ENCODE results near the gene DHX30. TPM values are rescaled to one million over a fixed set of nuclear protein-coding genes. Genes with fewer than 3 reads are reported as not detected.

Gene DHX30
- total RNA-seq, 1 experiment from 2014 or later, result 65.1 TPM

- intact Hi-C loops (cut with micrococcal nuclease; ENCODE audit: unreplicated experiment) (no loop called here), in situ Hi-C loops (cut with HindIII; ENCODE audit: low pct_unique_long_range_greater_than_20kb, low sequenced_read_pairs) (no loop called here)
- no peak for TF ChIP-seq SIN3A (IDR thresholded peaks at IDR 0.05; ENCODE audit: borderline replicate concordance, insufficient read depth, low read depth, low read length)
- TF ChIP-seq CTCF (IDR thresholded peaks at IDR 0.05), result no peak
- TF ChIP-seq POLR2AphosphoS5 (IDR thresholded peaks at IDR 0.05; ENCODE audit: low read depth, low read length), result no peak
- no peak for TF ChIP-seq REST (IDR thresholded peaks at IDR 0.05; ENCODE audit: insufficient read depth in 1 of 2, low read depth in 2 of 2, low read length in 1 of 2)
- no peak for TF ChIP-seq TCF7L2 (IDR thresholded peaks at IDR 0.05; ENCODE audit: low read depth, low read length)
- no peaks in the 10 kb centered on the region for H3K4me1 ChIP-seq (ENCODE audit: control insufficient read depth, insufficient read depth, low read length)
- no peak overlapping the region for H3K27ac ChIP-seq (ENCODE audit: low read length)
- ChIA-PET CTCF (no interaction called here), POLR2A (interaction anchor here (0.6 kb wide), 2 partner anchors 12 to 127 kb away, joined by 4 to 5 read pairs; no protein-coding TSS in a partner anchor)
- H3K36me3 ChIP-seq (ENCODE audit: control insufficient read depth, insufficient read depth, low read length), result no peaks in the 10 kb centered on the region
- no peaks in the 10 kb centered on the region for H3K27me3 ChIP-seq (ENCODE audit: control insufficient read depth, insufficient read depth, low read length)
- BruUV-seq (replicated peaks), result TSS peak; percentile 26
- DNase-seq (ENCODE audit: low read depth, low spot score), result no peak
- no peak overlapping the region for H3K4me3 ChIP-seq (ENCODE audit: low read depth in 2 of 2, low read length in 2 of 2)
- no peak for ATAC-seq
- no peaks in the 10 kb centered on the region for H3K9me3 ChIP-seq (ENCODE audit: control insufficient read depth, insufficient read depth, low read depth, low read length)
Observed at GRCh38 chr3:47892286-47893040, 89.5 kb downstream of the DHX30 start.

- ATAC-seq (no peak), DNase-seq (ENCODE audit: low read depth, low spot score) (no peak)
- H3K36me3 ChIP-seq (ENCODE audit: control insufficient read depth, insufficient read depth, low read length), result no peaks in the 10 kb centered on the region
- no peak overlapping the region for H3K4me3 ChIP-seq (ENCODE audit: low read depth in 2 of 2, low read length in 2 of 2)
- ChIA-PET CTCF (no interaction called here), POLR2A (no interaction called here)
- BruUV-seq (replicated peaks), result no TSS peak
- TF ChIP-seq POLR2AphosphoS5 (IDR thresholded peaks at IDR 0.05; ENCODE audit: low read depth, low read length) (no peak), SIN3A (IDR thresholded peaks at IDR 0.05; ENCODE audit: borderline replicate concordance, insufficient read depth, low read depth, low read length) (no peak), CTCF (IDR thresholded peaks at IDR 0.05) (no peak), REST (IDR thresholded peaks at IDR 0.05; ENCODE audit: insufficient read depth in 1 of 2, low read depth in 2 of 2, low read length in 1 of 2) (no peak), TCF7L2 (IDR thresholded peaks at IDR 0.05; ENCODE audit: low read depth, low read length) (no peak)
- H3K9me3 ChIP-seq (ENCODE audit: control insufficient read depth, insufficient read depth, low read depth, low read length), result no peaks in the 10 kb centered on the region
- no peak overlapping the region for H3K27ac ChIP-seq (ENCODE audit: low read length)
- intact Hi-C loops (cut with micrococcal nuclease; ENCODE audit: unreplicated experiment) (no loop called here), in situ Hi-C loops (cut with HindIII; ENCODE audit: low pct_unique_long_range_greater_than_20kb, low sequenced_read_pairs) (no loop called here)
- H3K4me1 ChIP-seq (ENCODE audit: control insufficient read depth, insufficient read depth, low read length), result no peaks in the 10 kb centered on the region
- H3K27me3 ChIP-seq (ENCODE audit: control insufficient read depth, insufficient read depth, low read length), result no peaks in the 10 kb centered on the region
Observed at GRCh38 chr3:47895241-47895640, 92.3 kb downstream of the DHX30 start.
